H9 (cell line): Measurements from ENCODE around the gene TMEM80. TPM values are rescaled to one million over a fixed set of nuclear protein-coding genes. Genes with fewer than 3 reads are reported as not detected.
A peak's percentile ranks its signal among the peaks of the same experiment; 100 is the strongest.

Experiments used
- DNase-seq: peaks from one replicate; pipeline ENCODE4 v3.0.0-alpha.2; 2017
- H2AFZ ChIP-seq: one replicate; pipeline ENCODE4 v1.6.1; 2013; ENCODE audit warnings: mild to moderate bottlenecking, low read length, control low read depth, moderate library complexity
- H2AK5ac ChIP-seq: 2 replicates; pipeline ENCODE4 v1.6.1; 2013; ENCODE audit warnings: low read length, control low read depth, mixed read lengths; ENCODE audit not compliant: insufficient read length
- H2BK120ac ChIP-seq: one replicate; pipeline ENCODE4 v1.6.1; 2013; ENCODE audit warnings: low read depth, mild to moderate bottlenecking, low read length, control low read depth, inconsistent platforms; ENCODE audit not compliant: poor library complexity, severe bottlenecking
- H2BK12ac ChIP-seq: 2 replicates; pipeline ENCODE4 v1.6.1; 2013; ENCODE audit warnings: low read length, control low read depth, mixed read lengths, low read depth; ENCODE audit not compliant: insufficient read length
- H2BK15ac ChIP-seq: 2 replicates; pipeline ENCODE4 v1.6.1; 2013; ENCODE audit warnings: low read depth, low read length, control low read depth
- H2BK20ac ChIP-seq: one replicate; pipeline ENCODE4 v1.6.1; 2013; ENCODE audit warnings: low read depth, mild to moderate bottlenecking, low read length, control low read depth, inconsistent platforms; ENCODE audit not compliant: poor library complexity, severe bottlenecking
- H2BK5ac ChIP-seq: 2 replicates; pipeline ENCODE4 v1.6.1; 2013; ENCODE audit warnings: low read length, control low read depth, mixed read lengths; ENCODE audit not compliant: insufficient read length
- H3K14ac ChIP-seq: 2 replicates; pipeline ENCODE4 v1.6.1; 2013; ENCODE audit warnings: low read length, control low read depth; ENCODE audit not compliant: insufficient read depth
- H3K18ac ChIP-seq: 2 replicates; pipeline ENCODE4 v1.6.1; 2013; ENCODE audit warnings: low read depth, mild to moderate bottlenecking, mixed read lengths, low read length, control low read depth; ENCODE audit not compliant: insufficient read length
- H3K23ac ChIP-seq: 2 replicates; pipeline ENCODE4 v1.6.1; 2013; ENCODE audit warnings: low read length, control low read depth, mixed read lengths, low read depth; ENCODE audit not compliant: insufficient read length
- H3K23me2 ChIP-seq: 2 replicates; pipeline ENCODE4 v1.6.1; 2013; ENCODE audit warnings: low read depth, mild to moderate bottlenecking, mixed read lengths, low read length, control low read depth; ENCODE audit not compliant: insufficient read length, poor library complexity, severe bottlenecking
- H3K27ac ChIP-seq: 2 replicates; pipeline ENCODE4 v1.5.1; 2013; ENCODE audit warnings: low read length, control low read depth, mixed read lengths, low read depth; ENCODE audit not compliant: insufficient read length
- H3K27me3 ChIP-seq: 2 replicates; pipeline ENCODE4 v1.6.1; 2013; ENCODE audit warnings: low read length, control low read depth, inconsistent platforms; ENCODE audit not compliant: insufficient read depth
- H3K4ac ChIP-seq: 2 replicates; pipeline ENCODE4 v1.6.1; 2013; ENCODE audit warnings: low read depth, mild to moderate bottlenecking, control low read depth, inconsistent platforms, low read length, moderate library complexity
- H3K4me1 ChIP-seq: 2 replicates; pipeline ENCODE4 v1.6.1; 2013; ENCODE audit warnings: low read length, control low read depth, inconsistent platforms; ENCODE audit not compliant: insufficient read depth
- H3K4me2 ChIP-seq: 2 replicates; pipeline ENCODE4 v1.6.1; 2013; ENCODE audit warnings: low read length, control low read depth, mixed read lengths; ENCODE audit not compliant: insufficient read length, insufficient read depth
- H3K56ac ChIP-seq: 2 replicates; pipeline ENCODE4 v1.6.1; 2013; ENCODE audit warnings: low read depth, mild to moderate bottlenecking, mixed read lengths, low read length, control low read depth; ENCODE audit not compliant: insufficient read length
- H3K79me1 ChIP-seq: 2 replicates; pipeline ENCODE4 v1.6.1; 2013; ENCODE audit warnings: low read depth, mild to moderate bottlenecking, moderate library complexity, low read length, control low read depth, inconsistent platforms; ENCODE audit not compliant: insufficient read depth, poor library complexity, severe bottlenecking
- H3K79me2 ChIP-seq: 2 replicates; pipeline ENCODE4 v1.6.1; 2013; ENCODE audit warnings: low read length, control low read depth, inconsistent platforms; ENCODE audit not compliant: insufficient read depth
- H3K9ac ChIP-seq: 2 replicates; pipeline ENCODE4 v1.6.1; 2013; ENCODE audit warnings: low read length, control low read depth, mixed read lengths; ENCODE audit not compliant: insufficient read length; ENCODE audit errors: extremely low read depth
- H3K9me3 ChIP-seq: one replicate; pipeline ENCODE4 v1.6.1; 2013; ENCODE audit warnings: low read depth, low read length, inconsistent platforms; ENCODE audit not compliant: control insufficient read depth
- H3T11ph ChIP-seq: one replicate; pipeline ENCODE4 v1.6.1; 2013; ENCODE audit warnings: mild to moderate bottlenecking, low read length, control low read depth, inconsistent platforms
- H4K20me1 ChIP-seq: one replicate; pipeline ENCODE4 v1.6.1; 2013; ENCODE audit not compliant: control insufficient read depth, insufficient read length, insufficient read depth
- H4K5ac ChIP-seq: 2 replicates; pipeline ENCODE4 v1.6.1; 2013; ENCODE audit warnings: low read depth, mild to moderate bottlenecking, mixed read lengths, low read length, control low read depth; ENCODE audit not compliant: insufficient read length
- H4K8ac ChIP-seq: replicated peaks from 2 replicates; pipeline ENCODE4 v1.6.1; 2013; ENCODE audit warnings: low read length, control low read depth, mixed read lengths, low read depth; ENCODE audit not compliant: insufficient read length
- H4K91ac ChIP-seq: 2 replicates; pipeline ENCODE4 v1.6.1; 2013; ENCODE audit warnings: low read depth, mild to moderate bottlenecking, moderate library complexity, mixed read lengths, low read length, control low read depth; ENCODE audit not compliant: insufficient read length
- H3K27ac Mint-ChIP-seq, 3 experiments: 2 replicates in 2 of 3; 3 replicates in 1 of 3; pipeline ENCODE4 v1.8.0; 2020 to 2021; ENCODE audit warnings: mixed read lengths in 3 of 3, mild to moderate bottlenecking in 1 of 3, moderate library complexity in 1 of 3
- H3K27me3 Mint-ChIP-seq: 2 replicates; pipeline ENCODE4 v1.8.0; 2021; ENCODE audit warnings: low read depth, mild to moderate bottlenecking, moderate library complexity, mixed read lengths
- H3K36me3 Mint-ChIP-seq, 3 experiments: 2 replicates in 2 of 3; 3 replicates in 1 of 3; pipeline ENCODE4 v1.8.0; 2020 to 2021; ENCODE audit warnings: low read depth in 3 of 3, mixed read lengths in 3 of 3; ENCODE audit not compliant: insufficient read depth in 1 of 3
- H3K4me1 Mint-ChIP-seq, 2 experiments: 2 replicates each; pipeline ENCODE4 v1.8.0; 2020; ENCODE audit warnings: mixed read lengths in 2 of 2
- H3K4me3 Mint-ChIP-seq, 2 experiments: 2 replicates in 1 of 2; 3 replicates in 1 of 2; pipeline ENCODE4 v1.8.0; 2020 to 2021; ENCODE audit warnings: mild to moderate bottlenecking in 2 of 2, mixed read lengths in 2 of 2, moderate library complexity in 1 of 2
- H3K9me3 Mint-ChIP-seq, 2 experiments: 2 replicates in 1 of 2; 3 replicates in 1 of 2; pipeline ENCODE4 v1.8.0; 2020; ENCODE audit warnings: mild to moderate bottlenecking in 2 of 2, mixed read lengths in 2 of 2, moderate library complexity in 1 of 2
- WGBS: extraction: QIAGEN DNeasy Blood & Tissue Kit; methylation state at CpG from one replicate; pipeline ENCODE4 v1.1.7; 2013; ENCODE audit warnings: missing lambda C conversion rate, low lambda C conversion rate, mixed read lengths; ENCODE audit not compliant: insufficient read length; ENCODE audit errors: extremely low coverage; 5-methylcytosine and 5-hydroxymethylcytosine counted together
- total RNA-seq: library from RNA; stranded (reverse); gene quantifications from 2 replicates; pipeline ENCODE4 v1.2.1, GENCODE V29; 2021
- TF ChIP-seq, protein P1 (sequence below): fragments of 200-600 bp; sonication (generic); conservative IDR thresholded peaks from 3 replicates; pipeline ENCODE4 v1.8.0; 2021; ENCODE audit warnings: antibody characterized with exemption, mild to moderate bottlenecking

The TMEM80 gene
- total RNA-seq, 1 experiment from 2014 or later: 23.6 TPM

DNA sequence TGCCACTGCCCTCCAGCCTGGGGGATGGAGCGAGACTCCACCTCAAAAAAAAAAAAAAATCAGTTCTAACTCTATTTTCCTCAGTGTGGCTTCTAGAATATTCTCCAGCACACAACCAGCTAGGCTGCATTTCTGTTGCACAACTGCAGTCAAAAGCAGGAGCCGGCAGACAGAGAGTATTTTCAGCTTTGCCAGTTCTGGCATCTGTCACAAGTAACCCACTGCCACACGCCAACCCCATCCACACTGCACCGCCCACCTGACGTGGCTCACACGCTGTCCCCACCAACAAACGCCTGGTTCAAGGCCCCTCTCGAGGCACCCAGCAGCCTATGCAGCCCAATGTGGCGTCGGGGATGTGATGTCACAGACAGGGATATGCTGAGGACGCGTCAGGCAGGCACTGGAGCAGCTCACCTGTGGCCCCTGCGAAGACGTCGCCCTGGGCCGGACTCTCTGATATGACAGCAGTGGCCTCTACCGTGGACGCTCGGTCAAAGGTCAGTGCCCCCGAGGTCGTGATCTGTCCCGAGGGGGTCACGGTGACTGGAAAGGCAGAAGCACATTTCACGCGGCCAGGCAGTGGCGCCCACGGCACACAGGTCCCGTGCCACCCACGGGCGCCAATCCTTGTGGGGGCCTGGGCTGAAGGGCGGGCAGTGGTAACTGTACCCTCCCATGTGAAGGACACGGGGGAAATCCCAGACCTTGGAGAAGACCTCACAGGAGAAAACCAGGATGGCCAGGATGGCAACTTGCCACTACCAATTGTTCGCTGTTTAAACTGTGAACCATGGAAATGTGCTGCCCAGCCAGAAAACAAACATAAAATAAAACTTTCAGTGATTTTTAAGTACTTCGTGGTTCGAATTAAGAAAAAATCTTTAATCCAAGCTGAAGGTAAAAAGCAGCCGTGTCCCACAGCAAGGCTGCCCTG, 16.1 kb upstream of the TMEM80 start:
- no peaks in the 10 kb centered on the region for H3K4me1 ChIP-seq
- no peak overlapping the region for H4K91ac ChIP-seq
- no peak overlapping the region for H2BK20ac ChIP-seq
- Mint-ChIP-seq H3K9me3 (no peaks in the 10 kb centered on the region), H3K4me1 (peaks cover 19 to 23% of the 10 kb centered on the region in 2 experiments), H3K27me3 (no peaks in the 10 kb centered on the region), H3K4me3 (no peak overlapping the region), H3K36me3 (peaks cover 56 to 82% (median 74%) of the 10 kb centered on the region in 3 experiments; a peak in 6 of 7 replicates), H3K27ac (0 out of 7 replicates have a peak overlapping the region, but pooled peaks of 1 of the 3 experiments have one; percentile 49)
- no peak overlapping the region for H2BK120ac ChIP-seq
- no peaks in the 10 kb centered on the region for H3K9me3 ChIP-seq
- H2AFZ ChIP-seq: no peak overlapping the region
- H2BK15ac ChIP-seq: no peak overlapping the region
- H3K4ac ChIP-seq: no peak overlapping the region
- no peak for DNase-seq
- no peak overlapping the region for H3K27ac ChIP-seq
- no peak overlapping the region for H3K9ac ChIP-seq
- H3K23ac ChIP-seq: no peak overlapping the region
- no peak overlapping the region for H4K8ac ChIP-seq
- peaks cover 3% of the 10 kb centered on the region for H3K79me1 ChIP-seq
- no peak overlapping the region for H3T11ph ChIP-seq
- H3K27me3 ChIP-seq: no peaks in the 10 kb centered on the region
- H3K4me2 ChIP-seq: no peak overlapping the region
- WGBS: no CpG with 5 or more reads among the region's 36 CpGs
- no peaks in the 10 kb centered on the region for H3K23me2 ChIP-seq
- no peak overlapping the region for H2BK5ac ChIP-seq
- no peak overlapping the region for H2BK12ac ChIP-seq
- no peak overlapping the region for H3K56ac ChIP-seq
- no peak overlapping the region for H3K18ac ChIP-seq
- H3K79me2 ChIP-seq: no peaks in the 10 kb centered on the region
- H4K5ac ChIP-seq: no peak overlapping the region
- no peak overlapping the region for H2AK5ac ChIP-seq
- TF ChIP-seq, protein P1, sequence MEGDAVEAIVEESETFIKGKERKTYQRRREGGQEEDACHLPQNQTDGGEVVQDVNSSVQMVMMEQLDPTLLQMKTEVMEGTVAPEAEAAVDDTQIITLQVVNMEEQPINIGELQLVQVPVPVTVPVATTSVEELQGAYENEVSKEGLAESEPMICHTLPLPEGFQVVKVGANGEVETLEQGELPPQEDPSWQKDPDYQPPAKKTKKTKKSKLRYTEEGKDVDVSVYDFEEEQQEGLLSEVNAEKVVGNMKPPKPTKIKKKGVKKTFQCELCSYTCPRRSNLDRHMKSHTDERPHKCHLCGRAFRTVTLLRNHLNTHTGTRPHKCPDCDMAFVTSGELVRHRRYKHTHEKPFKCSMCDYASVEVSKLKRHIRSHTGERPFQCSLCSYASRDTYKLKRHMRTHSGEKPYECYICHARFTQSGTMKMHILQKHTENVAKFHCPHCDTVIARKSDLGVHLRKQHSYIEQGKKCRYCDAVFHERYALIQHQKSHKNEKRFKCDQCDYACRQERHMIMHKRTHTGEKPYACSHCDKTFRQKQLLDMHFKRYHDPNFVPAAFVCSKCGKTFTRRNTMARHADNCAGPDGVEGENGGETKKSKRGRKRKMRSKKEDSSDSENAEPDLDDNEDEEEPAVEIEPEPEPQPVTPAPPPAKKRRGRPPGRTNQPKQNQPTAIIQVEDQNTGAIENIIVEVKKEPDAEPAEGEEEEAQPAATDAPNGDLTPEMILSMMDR: no peak
- H4K20me1 ChIP-seq: no peaks in the 10 kb centered on the region
- no peak overlapping the region for H3K14ac ChIP-seq
